HG03457 (cell line): Measurements from ENCODE around the gene KRTAP4-8.
"Not testable (repeated sequence)": the region's sequence is repeated elsewhere in the genome, so short reads cannot be mapped to it uniquely, and the experiment has no call there.

Source experiments
- ATAC-seq: cut with Tn5 transposase; IDR thresholded peaks from one replicate; pipeline ENCODE4 v1.9.1; 2021; ENCODE audit warnings: moderate number of reproducible peaks; ENCODE audit not compliant: unreplicated experiment

Gene KRTAP4-8

DNA sequence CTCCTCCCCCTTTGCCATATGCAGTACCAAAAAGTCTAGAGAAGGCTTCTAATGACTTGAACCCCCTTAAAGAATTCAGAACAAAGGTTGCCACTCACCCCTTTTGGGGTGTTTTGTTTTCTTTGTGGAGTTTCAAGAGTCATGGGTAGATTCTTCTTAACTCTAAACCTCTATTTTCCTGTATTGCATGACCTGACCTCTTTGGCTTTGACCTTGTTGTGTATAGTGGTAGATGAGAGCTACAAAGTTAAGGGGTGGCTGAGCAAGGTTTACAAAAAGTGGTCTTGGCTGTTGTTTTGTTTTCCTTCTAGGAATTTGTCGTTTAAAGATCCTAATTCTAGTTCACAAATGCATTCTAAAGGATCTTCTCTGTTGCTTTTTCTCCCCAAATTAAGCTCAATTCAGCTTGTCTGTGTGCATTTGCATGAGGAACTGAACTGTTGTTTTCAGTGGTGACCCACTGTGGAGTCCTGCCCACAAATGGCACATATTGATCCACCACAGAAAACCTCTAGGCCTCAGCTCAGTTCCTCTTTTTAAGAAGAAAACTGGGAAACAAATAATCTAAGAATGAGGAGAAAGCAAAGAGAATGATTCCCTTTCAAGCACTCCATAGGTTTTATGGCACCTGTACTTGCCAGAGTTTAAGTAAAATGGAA, 10.9 kb upstream of the KRTAP4-8 start:
- not testable (repeated sequence) for ATAC-seq

DNA sequence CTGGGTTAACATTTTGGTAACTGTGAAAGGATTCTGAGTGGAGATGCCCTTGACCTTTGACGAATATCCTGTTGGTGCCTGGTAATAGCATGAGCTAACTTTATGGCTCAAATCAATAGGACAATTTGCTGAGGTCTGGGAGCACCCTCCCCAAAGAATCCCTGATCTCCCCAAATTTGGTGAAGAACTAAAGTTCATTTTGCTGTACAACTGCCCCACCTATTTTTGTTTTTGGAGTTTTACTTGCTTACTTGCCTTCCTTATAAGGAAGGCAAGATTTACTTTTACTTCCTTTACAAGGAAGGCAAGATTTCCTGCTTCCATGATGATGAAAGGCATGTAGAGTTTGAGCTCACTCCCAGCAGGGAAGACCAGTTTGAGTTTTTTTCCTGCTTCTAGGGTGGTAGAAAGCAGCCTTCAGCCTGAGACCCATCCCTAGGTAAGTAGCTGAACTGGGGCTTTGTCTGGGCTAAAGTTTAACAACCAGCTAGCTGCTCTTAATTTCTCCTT, 10.1 kb upstream of the KRTAP4-8 start:
- no peak for ATAC-seq

DNA sequence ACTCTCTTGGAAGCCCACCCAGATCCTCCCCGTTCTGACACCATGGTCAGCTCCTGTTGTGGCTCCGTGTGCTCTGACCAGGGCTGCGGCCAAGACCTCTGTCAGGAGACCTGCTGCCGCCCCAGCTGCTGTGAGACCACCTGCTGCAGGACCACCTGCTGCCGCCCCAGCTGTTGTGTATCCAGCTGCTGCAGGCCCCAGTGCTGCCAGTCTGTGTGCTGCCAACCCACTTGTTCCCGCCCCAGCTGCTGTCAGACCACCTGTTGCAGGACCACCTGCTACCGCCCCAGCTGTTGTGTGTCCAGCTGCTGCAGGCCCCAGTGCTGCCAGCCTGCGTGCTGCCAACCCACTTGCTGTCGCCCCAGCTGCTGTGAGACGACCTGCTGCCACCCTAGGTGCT, 7.4 kb upstream of the KRTAP4-8 start, which contains the start of gene KRTAP4-9:
Gene KRTAP4-9, plus strand, starts transcription at position 43 of the 400 bp plus-strand sequence. Its CDS starts 0 bp downstream, at position 43.
- not testable (repeated sequence) for ATAC-seq

DNA sequence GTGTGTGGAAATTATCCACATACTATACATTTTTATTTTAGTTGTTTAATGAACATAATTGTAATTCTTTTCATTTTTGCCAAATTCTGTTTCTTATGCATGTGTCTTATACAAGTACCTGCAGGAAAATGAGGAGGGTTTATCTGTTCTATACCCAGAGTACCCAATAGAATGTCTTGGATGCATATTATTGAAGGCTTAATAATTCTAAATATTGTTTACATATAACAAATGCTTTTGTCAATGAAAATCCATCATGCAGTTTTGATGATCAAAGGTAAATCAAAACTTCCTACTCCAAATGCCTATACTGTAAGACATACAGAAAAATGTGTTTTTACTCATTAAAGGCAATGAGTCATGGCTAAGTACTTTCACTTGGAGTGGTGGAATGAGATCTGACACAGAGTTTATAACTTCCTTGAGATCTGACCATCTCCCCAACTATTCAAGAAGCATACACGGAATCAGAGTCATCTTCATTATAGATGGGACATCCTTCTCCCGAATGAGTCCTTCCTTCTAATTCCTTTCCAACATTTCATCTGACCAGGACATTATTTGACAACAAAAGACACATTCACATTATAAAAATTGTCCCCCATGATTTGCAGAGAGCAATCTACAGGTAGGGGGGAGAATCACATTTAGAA, 6.6 kb upstream of the KRTAP4-8 start:
- ATAC-seq, result not testable (repeated sequence)

DNA sequence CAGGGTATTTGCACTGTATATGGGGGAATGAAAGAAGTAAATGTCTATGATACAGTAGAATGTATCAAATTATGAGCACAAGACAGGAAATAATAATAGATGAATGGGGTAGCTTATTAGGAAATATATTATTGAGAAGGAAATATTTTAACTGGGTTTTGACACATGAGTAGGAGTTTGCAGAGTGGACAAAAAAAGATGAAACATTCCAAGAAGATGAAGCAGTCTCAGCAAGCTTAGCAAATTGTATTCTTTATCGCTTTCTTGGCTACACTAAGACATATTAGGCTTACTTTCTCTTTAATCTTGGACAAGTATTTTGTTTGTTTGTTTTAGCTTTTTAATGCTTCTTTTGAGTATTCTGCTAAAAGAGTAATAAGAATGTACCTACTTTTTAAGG, 6.0 kb upstream of the KRTAP4-8 start:
- ATAC-seq, result no peak

DNA sequence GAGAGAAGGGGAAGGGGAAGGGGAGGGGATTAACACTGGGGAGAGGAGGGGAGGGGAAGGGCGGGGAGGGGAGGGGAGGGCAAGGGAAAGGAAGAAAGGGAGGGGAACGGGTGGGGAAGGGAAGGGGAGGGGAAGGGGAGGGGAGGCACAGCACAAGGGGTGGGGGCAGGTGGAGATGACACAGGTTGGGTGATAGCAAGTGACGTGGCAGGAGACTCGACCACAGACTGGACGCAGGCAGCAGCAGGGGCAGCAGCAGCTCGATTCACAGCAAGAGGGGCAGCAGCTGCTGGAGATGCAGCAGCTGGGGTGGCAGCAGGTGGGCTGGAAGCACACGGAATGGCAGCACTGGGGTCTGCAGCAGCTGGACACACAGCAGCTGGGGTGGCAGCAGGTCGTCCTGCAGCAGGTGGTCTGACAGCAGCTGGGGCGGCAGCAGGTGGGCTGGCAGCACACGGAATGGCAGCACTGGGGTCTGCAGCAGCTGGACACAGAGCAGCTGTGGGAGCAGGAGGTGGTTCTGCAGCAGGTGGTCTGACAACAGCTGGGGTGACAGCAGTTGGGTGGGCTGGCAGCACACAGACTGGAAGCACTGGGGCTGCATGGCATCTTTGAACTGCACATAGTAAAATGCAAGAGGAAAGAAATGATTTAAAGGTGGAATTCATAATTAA, 3.8 kb upstream of the KRTAP4-8 start, which contains the start of gene KRTAP4-16:
Gene KRTAP4-16, minus strand, starts transcription at position 624 of the 674 bp plus-strand sequence. Its CDS starts 0 bp downstream, at position 624.
- ATAC-seq, result no peak

DNA sequence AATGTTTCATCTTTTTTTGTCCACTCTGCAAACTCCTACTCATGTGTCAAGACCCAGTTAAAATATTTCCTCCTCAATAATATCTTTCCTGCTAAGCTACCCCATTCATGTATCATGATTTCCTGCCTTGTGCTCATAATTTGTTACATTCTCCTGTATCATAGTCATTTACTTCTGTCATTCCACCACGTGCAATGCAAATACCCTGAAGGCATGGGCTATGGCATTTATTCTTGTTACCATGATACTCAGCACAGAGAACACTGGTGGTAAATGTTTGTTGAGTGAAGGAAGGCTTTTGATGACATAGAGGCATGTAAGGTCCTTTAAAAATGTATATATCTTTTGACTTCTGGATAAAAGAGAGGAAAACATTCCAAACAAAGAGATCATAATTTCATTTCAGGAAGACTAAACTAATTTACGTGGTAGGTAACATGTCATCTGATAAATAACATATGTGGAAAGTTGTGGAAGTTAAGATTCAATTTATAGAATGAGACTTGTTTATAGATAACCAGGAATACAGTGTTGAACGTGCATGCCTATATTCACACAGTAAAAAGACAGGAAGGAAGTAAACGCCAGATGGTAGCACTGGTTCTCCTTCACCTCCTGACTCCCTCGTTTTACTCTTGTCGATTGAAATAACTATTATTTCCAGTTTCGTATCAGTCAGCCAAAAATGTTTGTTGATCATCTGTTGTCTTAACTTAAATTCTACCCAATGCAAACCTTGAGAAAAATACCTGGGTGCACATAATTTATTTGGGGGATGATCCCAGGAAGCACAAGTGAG, 1.9 kb upstream of the KRTAP4-8 start:
- not testable (repeated sequence) for ATAC-seq

DNA sequence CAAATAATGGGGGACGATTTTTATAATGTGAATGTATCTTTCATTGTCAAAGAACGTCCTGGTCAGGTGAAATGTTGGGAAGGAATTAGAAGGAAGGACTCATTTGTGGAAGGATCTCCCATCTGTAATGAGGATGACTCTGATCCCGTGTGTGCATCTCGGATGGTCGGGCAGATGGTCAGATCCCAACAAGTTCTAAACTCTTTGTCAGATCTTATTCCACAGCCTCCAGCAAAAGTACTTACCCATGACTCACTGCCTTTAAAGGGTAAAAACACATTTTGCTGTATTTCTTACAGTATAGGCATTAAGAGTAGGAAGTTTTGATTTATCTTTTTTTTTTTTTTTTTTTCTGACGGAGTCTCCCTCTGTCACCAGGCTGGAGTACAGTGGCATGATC, 539 bp upstream of the KRTAP4-8 start:
- no peak for ATAC-seq

DNA sequence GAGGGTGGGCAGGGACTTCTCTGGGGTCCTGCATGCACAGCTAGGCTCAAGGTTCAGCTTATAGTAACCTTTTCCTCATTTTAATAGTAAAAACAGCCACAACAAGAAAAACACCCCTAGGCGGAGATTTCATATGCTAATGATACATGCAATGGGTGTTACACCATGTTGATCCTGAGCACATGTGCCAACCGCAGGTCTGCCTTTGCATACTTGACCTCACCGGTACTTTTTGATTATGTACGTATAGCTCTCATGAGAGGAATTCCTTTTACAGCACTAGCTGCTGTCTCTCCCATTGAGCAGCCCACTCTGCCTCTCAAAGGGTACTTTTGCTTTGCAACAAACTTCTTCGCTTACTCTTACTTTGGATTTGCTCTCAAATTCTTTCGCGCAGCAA, 1.9 kb downstream of the KRTAP4-8 start:
- ATAC-seq, result no peak

DNA sequence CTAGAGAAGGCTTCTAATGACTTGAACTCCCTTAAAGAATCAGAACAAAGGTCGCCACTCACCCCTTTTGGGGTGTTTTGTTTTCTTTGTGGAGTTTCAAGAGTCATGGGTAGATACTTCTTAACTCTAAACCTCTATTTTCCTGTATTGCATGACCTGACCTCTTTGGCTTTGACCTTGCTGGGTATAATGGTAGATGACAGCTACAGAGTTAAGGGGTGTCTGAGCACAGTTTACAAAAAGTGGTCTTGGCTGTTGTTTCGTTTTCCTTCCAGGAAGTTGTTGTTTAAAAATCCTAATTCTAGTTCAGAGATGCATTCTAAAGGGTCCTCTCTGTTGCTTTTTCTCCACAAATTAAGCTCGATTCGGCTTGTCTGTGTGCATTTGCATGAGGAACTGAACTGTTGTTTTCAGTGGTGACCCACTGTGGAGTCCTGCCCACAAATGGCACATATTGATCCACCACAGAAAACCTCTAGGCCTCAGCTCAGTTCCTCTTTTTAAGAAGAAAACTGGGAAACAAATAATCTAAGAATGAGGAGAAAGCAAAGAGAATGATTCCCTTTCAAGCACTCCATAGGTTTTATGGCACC, 9.1 kb downstream of the KRTAP4-8 start:
- ATAC-seq, result not testable (repeated sequence)

DNA sequence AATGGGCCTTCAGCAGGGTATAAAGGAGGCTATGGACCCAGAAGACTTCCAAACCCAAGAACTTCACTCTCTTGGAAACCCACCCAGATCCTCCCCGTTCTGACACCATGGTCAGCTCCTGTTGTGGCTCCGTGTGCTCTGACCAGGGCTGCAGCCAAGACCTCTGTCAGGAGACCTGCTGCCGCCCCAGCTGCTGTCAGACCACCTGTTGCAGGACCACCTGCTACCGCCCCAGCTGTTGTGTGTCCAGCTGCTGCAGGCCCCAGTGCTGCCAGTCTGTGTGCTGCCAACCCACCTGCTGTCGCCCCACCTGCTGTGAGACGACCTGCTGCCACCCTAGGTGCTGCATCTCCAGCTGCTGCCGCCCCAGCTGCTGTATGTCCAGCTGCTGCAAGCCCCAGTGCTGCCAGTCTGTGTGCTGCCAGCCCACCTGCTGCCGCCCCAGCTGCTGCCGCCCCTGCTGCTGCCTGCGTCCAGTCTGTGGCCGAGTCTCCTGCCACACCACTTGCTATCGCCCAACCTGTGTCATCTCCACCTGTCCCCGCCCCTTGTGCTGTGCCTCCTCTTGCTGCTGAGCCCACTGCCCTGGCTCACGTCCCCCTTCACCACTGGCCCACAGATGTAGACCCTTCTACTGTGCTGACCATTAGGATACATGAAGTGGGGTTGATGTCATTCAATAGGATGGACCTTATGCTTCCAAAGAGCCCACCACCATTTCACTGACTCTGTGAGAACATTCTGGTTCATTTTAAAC, 13.7 kb downstream of the KRTAP4-8 start, which contains the start of gene KRTAP4-7:
Gene KRTAP4-7, plus strand, starts transcription at position 51 of the 757 bp plus-strand sequence. Its CDS starts 57 bp downstream, at position 108.
- not testable (repeated sequence) for ATAC-seq

DNA sequence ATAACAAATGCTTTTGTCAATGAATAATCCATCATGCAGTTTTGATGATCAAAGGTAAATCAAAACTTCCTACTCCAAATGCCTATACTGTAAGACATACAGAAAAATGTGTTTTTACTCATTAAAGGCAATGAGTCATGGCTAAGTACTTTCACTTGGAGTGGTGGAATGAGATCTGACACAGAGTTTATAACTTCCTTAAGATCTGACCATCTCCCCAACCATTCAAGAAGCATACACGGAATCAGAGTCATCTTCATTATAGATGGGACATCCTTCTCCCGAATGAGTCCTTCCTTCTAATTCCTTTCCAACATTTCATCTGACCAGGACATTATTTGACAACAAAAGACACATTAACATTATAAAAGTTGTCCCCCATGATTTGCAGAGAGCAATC, 14.5 kb downstream of the KRTAP4-8 start:
- not testable (repeated sequence) for ATAC-seq

DNA sequence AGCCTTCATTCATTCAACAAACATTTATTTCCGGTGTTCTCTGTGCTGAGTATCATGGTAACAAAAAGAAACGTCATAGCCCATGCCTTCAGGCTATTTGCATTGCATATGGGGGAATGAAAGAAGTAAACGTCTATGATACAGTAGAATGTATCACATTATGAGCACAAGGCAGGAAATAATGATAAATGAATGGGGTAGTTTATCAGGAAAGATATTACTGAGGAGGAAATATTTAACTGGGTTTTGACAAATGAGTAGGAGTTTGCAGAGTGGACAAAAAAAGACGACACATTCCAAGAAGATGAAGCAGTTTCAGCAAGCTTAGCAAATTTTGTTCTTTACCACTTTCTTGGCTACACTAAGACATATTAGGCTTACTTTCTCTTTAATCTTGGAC, 15.3 kb downstream of the KRTAP4-8 start:
- ATAC-seq, result no peak

DNA sequence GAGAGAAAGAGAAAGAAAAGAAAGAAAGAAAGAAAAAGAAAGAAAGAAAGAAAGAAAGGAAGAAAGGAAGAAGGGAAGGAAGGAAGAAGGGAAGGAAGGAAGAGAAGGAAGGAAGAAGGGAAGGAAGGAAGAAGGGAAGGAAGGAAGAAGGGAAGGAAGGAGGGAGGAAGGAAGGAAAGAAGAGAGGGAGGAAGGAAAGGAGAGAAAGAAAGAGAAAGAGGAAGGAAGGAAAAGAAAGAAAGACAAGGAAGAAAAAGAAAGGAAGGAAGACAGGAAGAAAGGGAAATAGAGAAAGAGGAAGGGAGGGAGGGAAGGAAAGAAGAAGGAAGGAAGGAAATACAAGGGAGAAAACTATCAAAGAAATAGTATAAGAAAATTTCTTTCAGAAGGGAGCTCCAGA, 21.2 kb downstream of the KRTAP4-8 start:
- ATAC-seq, result no peak

DNA sequence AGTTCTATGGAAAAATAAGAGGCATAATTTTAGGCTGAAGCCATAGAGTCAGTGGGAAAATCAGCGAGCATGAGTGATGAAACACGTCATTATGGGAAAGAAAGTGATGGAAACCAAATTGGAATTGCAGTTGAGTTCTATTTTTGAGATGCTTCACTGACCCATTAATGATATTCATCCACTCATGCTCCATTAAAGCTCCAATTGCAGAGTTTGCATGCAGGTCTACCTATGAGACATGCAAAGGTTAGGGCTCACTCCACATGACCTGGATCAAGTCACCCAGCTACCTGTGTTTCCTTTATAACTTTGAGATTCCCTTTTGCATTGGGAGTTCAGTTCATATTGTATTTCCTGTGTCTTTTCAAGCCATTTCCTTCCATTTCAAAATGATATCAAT, 24.3 kb downstream of the KRTAP4-8 start:
- ATAC-seq, result no peak

DNA sequence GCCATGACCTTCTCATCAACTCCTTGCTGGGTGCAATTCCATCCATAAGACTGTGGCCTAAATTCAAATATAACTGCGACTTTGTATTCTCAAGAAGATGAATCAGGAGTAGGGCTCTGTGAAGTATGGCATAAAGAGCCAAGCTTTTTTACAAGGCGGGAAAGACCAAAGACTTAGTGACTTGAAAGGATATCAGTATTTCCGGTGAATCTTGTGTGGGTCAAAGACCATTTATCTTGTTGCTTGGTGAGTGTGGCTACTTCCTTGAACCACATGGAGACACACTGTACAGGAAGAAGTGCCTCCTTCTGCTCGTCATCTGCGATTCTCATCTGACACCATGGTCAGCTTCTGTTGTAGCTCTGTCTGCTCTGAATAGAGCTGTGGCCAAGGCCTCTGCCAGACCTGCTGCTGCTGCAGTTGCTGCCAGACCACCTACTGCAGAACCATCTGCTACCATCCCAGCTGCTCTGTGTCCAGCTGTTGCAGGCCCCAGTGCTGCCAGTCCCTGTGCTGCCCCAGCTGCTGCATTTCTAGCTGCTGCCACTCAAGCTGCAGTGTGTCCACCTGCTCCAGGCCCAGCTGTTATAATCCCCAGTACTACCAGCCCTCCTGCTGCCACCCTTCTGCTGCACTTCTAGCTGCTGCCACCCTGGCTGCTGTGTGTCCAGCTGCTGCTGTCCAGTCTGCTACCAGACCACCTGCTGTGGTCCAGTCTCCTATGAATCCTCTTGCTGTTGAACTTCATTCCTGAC, 26.2 kb downstream of the KRTAP4-8 start:
- ATAC-seq, result no peak

DNA sequence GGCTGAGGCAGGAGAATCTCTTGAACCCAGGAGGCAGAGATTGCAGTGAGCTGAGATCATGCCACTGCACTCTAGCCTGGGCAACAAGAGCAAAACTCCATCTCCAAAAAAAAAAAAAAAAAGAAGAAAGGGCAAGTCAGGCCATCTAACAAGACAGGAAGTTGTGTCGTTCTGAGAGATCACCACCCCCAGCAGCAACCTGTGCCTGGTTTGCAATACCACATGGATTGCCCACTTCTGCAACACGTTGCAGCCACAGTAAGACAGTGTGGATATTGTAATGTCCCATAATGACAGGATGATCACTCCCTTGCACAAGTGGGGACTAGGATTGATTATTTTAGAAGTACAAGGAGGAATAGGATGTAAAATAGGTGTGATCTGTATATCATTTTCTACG, 28.9 kb downstream of the KRTAP4-8 start:
- no peak for ATAC-seq

DNA sequence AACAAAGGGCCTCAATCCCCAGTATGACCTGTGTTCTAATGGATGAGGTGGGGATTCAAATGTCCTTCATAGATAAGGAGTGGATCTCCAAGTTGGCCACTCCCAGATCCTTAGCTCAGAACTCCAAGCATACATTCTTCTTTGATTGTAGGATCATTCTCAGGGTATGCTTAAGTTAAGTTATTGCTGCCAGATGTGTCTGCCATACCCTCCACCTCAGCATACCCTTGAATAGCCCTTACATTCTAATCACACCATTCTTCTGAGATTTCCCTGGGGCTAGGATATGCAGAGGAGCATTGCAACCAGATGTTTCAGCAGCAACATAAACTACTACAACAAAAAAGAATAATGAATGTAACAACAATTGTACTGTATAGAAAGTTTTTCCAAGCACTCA, 30.7 kb downstream of the KRTAP4-8 start:
- no peak for ATAC-seq
